ENCODE results near the gene TSPAN9.

DNA sequence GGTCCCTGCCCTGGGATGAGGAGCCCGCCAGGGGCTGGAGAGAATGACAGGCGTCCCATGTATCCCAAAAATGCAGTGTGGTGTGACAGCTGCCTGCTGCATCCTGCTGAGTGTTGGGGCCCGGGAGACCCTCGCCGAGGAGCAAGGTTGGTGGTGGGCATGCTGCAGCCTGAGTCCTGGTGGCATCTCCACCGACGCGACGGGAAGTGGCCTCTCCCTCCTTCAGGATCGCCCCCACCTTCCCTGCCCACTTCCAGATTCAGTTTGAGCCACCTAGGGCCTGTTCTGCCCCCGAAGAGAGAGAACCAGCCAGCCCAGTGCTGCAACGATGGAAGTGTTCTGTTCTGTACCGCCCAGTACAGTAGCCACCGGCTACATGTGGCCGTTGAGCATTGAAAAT, 70.1 kb downstream of the TSPAN9 start:
- TF ChIP-seq TAF1 (conservative IDR thresholded peaks at IDR 0.05) (no peak), GABPA (IDR thresholded peaks at IDR 0.05 in 1 of 2, conservative IDR thresholded peaks at IDR 0.05 in 1 of 2) (no peak), YY1 (IDR thresholded peaks at IDR 0.05) (no peak), HNF4A (conservative IDR thresholded peaks at IDR 0.05) (no peak)
- TF ChIP-seq, protein P1, sequence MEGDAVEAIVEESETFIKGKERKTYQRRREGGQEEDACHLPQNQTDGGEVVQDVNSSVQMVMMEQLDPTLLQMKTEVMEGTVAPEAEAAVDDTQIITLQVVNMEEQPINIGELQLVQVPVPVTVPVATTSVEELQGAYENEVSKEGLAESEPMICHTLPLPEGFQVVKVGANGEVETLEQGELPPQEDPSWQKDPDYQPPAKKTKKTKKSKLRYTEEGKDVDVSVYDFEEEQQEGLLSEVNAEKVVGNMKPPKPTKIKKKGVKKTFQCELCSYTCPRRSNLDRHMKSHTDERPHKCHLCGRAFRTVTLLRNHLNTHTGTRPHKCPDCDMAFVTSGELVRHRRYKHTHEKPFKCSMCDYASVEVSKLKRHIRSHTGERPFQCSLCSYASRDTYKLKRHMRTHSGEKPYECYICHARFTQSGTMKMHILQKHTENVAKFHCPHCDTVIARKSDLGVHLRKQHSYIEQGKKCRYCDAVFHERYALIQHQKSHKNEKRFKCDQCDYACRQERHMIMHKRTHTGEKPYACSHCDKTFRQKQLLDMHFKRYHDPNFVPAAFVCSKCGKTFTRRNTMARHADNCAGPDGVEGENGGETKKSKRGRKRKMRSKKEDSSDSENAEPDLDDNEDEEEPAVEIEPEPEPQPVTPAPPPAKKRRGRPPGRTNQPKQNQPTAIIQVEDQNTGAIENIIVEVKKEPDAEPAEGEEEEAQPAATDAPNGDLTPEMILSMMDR (IDR thresholded peaks at IDR 0.05; ENCODE audit: low read depth, low read length, missing input control), result no peak
- TF ChIP-seq, protein P2, sequence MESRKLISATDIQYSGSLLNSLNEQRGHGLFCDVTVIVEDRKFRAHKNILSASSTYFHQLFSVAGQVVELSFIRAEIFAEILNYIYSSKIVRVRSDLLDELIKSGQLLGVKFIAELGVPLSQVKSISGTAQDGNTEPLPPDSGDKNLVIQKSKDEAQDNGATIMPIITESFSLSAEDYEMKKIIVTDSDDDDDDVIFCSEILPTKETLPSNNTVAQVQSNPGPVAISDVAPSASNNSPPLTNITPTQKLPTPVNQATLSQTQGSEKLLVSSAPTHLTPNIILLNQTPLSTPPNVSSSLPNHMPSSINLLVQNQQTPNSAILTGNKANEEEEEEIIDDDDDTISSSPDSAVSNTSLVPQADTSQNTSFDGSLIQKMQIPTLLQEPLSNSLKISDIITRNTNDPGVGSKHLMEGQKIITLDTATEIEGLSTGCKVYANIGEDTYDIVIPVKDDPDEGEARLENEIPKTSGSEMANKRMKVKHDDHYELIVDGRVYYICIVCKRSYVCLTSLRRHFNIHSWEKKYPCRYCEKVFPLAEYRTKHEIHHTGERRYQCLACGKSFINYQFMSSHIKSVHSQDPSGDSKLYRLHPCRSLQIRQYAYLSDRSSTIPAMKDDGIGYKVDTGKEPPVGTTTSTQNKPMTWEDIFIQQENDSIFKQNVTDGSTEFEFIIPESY (IDR thresholded peaks at IDR 0.05), result no peak

Data from liver (tissue), 3 donors.